RWPE2 (cell line): ENCODE data around the gene FHIP1B.
A peak's percentile ranks its signal among the peaks of the same experiment; 100 is the strongest.

Experiments used
- ATAC-seq: fragments of 200-7000 bp; cut with Tn5 transposase; 3 replicates; pipeline ENCODE4 v1.9.1; 2021; ENCODE audit warnings: low read depth
- DNase-seq: peaks from one replicate; pipeline ENCODE4 v3.0.0-alpha.2; 2020; ENCODE audit warnings: low spot score
- H3K27ac ChIP-seq: fragments of 450-650 bp; 2 replicates; pipeline ENCODE4 v1.5.1; 2017; ENCODE audit warnings: mild to moderate bottlenecking; ENCODE audit not compliant: poor library complexity, severe bottlenecking
- H3K27me3 ChIP-seq: fragments of 250-450 bp; sonication (Bioruptor Pico); 2 replicates; pipeline ENCODE4 v1.5.1; 2021; ENCODE audit warnings: mild to moderate bottlenecking, moderate library complexity; ENCODE audit not compliant: insufficient read depth, poor library complexity, severe bottlenecking
- H3K36me3 ChIP-seq: fragments of 250-450 bp; sonication (Bioruptor Pico); 2 replicates; pipeline ENCODE4 v1.5.1; 2020; ENCODE audit warnings: low read depth, mild to moderate bottlenecking, moderate library complexity
- H3K4me1 ChIP-seq: fragments of 250-450 bp; sonication (Bioruptor Pico); 2 replicates; pipeline ENCODE4 v1.5.1; 2021; ENCODE audit warnings: mild to moderate bottlenecking, moderate library complexity; ENCODE audit not compliant: insufficient read depth, poor library complexity, severe bottlenecking
- H3K4me3 ChIP-seq: fragments of 250-450 bp; sonication (Bioruptor Pico); 2 replicates; pipeline ENCODE4 v1.5.1; 2021; ENCODE audit warnings: mild to moderate bottlenecking, moderate library complexity; ENCODE audit not compliant: severe bottlenecking
- H3K9me3 ChIP-seq: fragments of 250-450 bp; sonication (Bioruptor Pico); 2 replicates; pipeline ENCODE4 v1.5.1; 2021; ENCODE audit warnings: mild to moderate bottlenecking, moderate library complexity; ENCODE audit not compliant: severe bottlenecking
- TF ChIP-seq, protein P1 (sequence below): fragments of 450-650 bp; IDR thresholded peaks from one replicate; pipeline ENCODE4 v1.5.1; 2017; ENCODE audit warnings: mild to moderate bottlenecking, moderate library complexity; ENCODE audit not compliant: poor library complexity, severe bottlenecking

FHIP1B gene

DNA sequence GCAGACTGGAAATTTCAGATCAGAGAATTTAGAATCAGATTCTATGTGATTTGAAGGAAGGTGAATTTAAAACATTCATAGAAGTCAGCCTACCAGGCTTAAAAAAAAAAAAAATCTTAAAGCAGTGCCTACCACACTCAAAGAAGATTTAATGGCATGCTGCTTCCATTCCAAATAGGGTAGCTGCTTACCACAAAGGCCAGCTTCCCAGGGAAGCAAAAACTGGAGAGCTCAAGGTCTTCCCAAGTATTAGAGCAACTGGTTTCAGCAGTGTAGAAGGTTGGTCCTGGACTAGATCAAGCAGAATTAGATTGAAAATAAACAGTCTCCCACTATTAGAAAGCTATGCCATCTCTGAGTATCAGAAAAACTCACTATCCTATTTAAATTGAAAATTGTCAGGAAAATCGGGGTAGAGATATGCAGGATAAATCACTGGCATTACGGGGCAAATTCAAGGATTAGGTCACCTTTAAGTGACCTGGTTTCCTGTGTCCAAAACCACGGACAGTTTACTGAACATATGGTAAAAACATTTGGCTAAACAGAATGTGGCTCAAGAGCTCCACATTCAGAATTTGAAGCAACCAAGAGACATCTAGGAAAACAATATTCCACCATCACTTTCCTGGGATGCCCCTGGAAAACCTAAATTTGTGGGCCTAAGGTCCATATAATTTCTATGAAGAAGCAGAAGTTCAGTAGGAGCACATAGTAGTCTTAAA, 27.8 kb downstream of the FHIP1B start:
- peaks cover 13% of the 10 kb centered on the region for H3K36me3 ChIP-seq
- H3K4me1 ChIP-seq = no peaks in the 10 kb centered on the region
- DNase-seq = no peak
- H3K27ac ChIP-seq = no peak overlapping the region
- no peaks in the 10 kb centered on the region for H3K9me3 ChIP-seq
- TF ChIP-seq, protein P1, sequence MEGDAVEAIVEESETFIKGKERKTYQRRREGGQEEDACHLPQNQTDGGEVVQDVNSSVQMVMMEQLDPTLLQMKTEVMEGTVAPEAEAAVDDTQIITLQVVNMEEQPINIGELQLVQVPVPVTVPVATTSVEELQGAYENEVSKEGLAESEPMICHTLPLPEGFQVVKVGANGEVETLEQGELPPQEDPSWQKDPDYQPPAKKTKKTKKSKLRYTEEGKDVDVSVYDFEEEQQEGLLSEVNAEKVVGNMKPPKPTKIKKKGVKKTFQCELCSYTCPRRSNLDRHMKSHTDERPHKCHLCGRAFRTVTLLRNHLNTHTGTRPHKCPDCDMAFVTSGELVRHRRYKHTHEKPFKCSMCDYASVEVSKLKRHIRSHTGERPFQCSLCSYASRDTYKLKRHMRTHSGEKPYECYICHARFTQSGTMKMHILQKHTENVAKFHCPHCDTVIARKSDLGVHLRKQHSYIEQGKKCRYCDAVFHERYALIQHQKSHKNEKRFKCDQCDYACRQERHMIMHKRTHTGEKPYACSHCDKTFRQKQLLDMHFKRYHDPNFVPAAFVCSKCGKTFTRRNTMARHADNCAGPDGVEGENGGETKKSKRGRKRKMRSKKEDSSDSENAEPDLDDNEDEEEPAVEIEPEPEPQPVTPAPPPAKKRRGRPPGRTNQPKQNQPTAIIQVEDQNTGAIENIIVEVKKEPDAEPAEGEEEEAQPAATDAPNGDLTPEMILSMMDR = no peak
- H3K4me3 ChIP-seq = no peak overlapping the region
- ATAC-seq = no peak
- no peaks in the 10 kb centered on the region for H3K27me3 ChIP-seq

DNA sequence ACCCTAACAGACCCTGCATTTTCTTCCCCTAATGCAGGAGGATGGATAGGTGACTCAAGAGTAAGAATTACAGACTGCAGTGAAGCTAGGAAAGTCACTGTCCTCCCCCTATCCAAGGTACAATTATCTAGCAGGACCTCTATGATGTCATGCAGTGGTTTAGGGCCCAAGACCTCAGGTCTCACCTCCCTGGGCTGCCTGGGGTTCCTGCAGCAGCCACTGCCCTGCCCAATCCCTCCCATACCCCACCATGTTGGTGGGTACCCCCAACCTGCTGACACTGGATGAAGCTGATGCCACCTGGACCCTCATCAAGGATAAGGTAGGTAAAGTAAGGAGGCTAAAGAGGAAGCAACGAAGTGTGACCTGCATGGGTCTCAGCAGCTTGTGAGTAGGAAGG, 29.1 kb downstream of the FHIP1B start, which contains the start of gene C11orf42:
Gene C11orf42 (plus strand): TSS at position 192 of the 400 bp plus-strand sequence. CDS start 59 bp downstream, at position 251.
- DNase-seq = no peak
- no peaks in the 10 kb centered on the region for H3K9me3 ChIP-seq

DNA sequence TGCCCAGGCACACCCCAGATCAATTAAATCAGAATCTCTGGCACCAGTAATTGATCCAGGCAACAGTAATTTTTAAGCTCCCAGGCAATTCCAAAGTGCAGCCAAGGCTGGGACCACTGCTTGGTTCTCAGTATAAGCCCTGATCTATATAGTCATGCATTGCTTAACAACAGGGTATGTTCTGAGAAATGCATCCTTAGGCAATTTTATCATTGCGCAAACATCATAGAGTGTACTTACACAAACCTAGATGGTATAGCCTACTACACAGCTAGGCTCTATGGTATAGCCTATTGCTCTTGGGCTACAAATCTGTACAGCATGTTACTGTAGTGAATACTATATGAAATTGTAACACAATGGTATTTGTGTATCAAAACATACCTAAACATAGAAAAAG, 29.7 kb downstream of the FHIP1B start:
- no peak for DNase-seq
- Histone ChIP-seq H3K27ac (no peak overlapping the region), H3K4me3 (no peak overlapping the region), H3K9me3 (no peaks in the 10 kb centered on the region), H3K4me1 (no peaks in the 10 kb centered on the region), H3K36me3 (peaks cover 6% of the 10 kb centered on the region; the same call in 1 of the 2 replicates), H3K27me3 (no peaks in the 10 kb centered on the region)
- ATAC-seq = peak; percentile 29; the same call in 1 of the 3 replicates
- TF ChIP-seq, protein P1 = no peak

More for the DNA sequence above, 29.1 kb downstream of the FHIP1B start, which contains the start of gene C11orf42:
- Histone ChIP-seq H3K4me1 (no peaks in the 10 kb centered on the region), H3K27me3 (no peaks in the 10 kb centered on the region), H3K36me3 (peaks cover 6% of the 10 kb centered on the region; the same call in 1 of the 2 replicates), H3K27ac (no peak within 1 kb of the TSS), H3K4me3 (no peak within 1 kb of the TSS)
- TF ChIP-seq, protein P1 = no peak
- ATAC-seq = no peak

DNA sequence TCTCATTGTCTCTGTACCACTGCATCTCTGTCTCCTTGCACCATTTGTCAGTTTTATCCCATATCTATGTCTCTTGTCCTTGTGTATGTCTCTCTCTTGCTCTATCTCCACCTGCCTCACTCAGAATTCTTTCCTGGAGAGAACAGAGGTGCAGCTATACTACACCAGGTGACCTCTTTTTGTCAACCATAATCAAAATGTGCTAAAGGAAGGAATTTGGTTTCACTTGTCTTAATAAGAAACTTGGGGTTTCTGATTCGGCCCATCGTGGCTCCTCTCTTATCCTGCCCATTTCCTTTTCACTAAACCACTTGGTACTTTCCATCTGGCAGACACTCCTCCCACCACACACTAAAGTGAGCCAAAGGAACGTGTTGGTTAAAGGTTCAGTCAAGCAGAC, 31.1 kb downstream of the FHIP1B start:
- H3K4me3 ChIP-seq = no peak overlapping the region
- DNase-seq (no peak), ATAC-seq (no peak)
- H3K27me3 ChIP-seq = no peaks in the 10 kb centered on the region
- H3K9me3 ChIP-seq = no peaks in the 10 kb centered on the region
- no peaks in the 10 kb centered on the region for H3K4me1 ChIP-seq
- H3K36me3 ChIP-seq = 0 out of 2 replicates have a peak, but pooled peaks cover 3% of the 10 kb centered on the region
- TF ChIP-seq, protein P1 = no peak
- no peak overlapping the region for H3K27ac ChIP-seq

DNA sequence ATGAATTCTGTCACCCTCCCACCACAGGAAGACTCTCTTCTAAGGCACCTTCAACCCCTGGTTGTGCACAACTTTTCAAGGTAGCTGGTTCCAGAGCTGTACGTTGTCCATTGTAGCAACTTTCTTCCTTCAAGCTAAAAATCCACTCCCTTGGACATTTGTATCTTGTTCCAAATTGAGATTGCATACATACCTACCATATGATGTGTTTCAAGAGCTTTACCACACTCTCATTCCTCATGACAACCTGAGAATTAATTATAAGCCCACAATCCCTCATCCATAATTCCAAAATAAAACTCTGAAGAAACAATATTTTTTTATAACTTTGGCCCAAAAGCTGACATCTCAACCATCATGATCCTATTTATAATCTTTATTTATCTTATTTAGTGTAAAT, 32.4 kb downstream of the FHIP1B start:
- ATAC-seq = no peak
- 0 out of 2 replicates have a peak, but pooled peaks cover 3% of the 10 kb centered on the region for H3K36me3 ChIP-seq
- no peak overlapping the region for H3K27ac ChIP-seq
- DNase-seq = no peak
- TF ChIP-seq, protein P1 = no peak
- no peaks in the 10 kb centered on the region for H3K27me3 ChIP-seq
- H3K9me3 ChIP-seq = no peaks in the 10 kb centered on the region
- H3K4me1 ChIP-seq = no peaks in the 10 kb centered on the region
- no peak overlapping the region for H3K4me3 ChIP-seq
